Measurements from ENCODE around the gene PRCC. TPM values are rescaled to one million over a fixed set of nuclear protein-coding genes. Genes with fewer than 3 reads are reported as not detected.
A peak's percentile ranks its signal among the peaks of the same experiment; 100 is the strongest.
"Not testable (repeated sequence)": the region's sequence is repeated elsewhere in the genome, so short reads cannot be mapped to it uniquely, and the experiment has no call there.

PRCC gene
- polyA plus RNA-seq, 4 donors, result 101 to 123 (median 105) TPM

GRCh38 chr1:156744344-156744743 lies 23.0 kb upstream of the PRCC start:
- no peak for DNase-seq (ENCODE audit: low read depth in 4 of 4, low spot score in 2 of 4)

GRCh38 chr1:156744786-156745419 lies 22.4 kb upstream of the PRCC start:
- no peak for DNase-seq (ENCODE audit: low read depth in 4 of 4, low spot score in 2 of 4)

DNA sequence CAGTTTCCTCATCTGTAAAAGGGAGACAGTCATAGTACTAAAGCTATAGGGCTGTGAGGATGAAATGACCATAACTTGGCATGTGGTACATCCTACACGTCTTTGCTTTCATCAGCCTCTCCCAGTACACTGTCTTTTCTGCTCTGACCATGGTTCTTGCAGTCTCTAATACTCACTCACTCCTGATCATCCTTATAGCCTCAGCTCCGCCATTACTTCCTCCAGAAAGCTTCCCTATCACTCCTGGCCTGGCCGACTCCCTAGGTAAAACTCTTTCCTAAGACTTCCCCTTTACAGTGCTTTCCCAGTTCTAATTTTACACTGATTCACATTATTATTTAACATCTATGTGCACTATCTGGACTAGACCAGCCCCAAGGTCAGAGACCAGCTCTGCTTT lies 21.5 kb upstream of the PRCC start:
- no peak for DNase-seq (ENCODE audit: low read depth in 4 of 4, low spot score in 2 of 4)

GRCh38 chr1:156746406-156746727 lies 21.0 kb upstream of the PRCC start:
- no peak for DNase-seq (ENCODE audit: low read depth in 4 of 4, low spot score in 2 of 4)

DNA sequence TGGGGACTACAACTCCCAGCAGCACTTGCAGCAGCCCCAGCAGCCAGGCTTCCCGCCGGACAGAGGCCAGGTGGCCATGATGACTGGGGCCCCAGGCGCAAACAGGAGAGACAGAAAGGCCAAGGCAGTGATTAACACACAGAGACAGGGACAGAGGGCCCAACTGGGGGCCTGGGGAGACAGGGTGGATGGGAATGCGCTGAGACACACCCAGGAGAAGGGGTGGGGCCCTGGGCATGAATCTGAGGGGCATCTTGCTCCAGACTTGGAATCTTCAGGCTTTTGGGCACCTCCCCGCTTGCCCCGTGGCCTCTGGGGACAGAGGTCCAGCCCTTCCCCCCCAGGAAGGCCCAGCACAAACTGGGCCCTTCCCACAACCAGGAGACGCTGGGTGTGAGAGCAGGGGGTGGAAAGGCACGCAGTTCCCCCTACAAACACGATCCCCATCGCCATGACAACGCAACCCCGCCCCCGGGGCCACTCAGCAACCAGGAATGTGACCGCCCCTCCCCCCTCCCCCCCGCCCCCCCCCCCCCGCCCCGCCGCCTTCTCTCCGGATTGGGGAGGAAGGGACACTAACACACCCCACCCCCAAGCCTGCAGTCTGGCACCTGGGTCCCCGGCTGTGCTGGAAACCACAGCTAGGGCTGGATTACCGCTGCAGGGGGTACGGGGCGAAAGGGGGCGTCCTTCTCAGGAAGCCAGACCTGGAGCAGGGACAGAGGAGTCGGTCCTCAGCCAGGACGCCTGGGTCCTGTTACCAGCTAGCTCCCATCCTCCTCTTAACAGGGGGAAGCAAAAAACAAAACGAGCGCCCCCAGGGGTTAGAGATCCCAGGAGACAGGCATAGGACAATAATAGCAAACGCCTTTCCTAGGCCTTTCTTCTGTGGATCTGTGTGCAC lies 20.4 kb upstream of the PRCC start:
- DNase-seq (ENCODE audit: low read depth in 4 of 4, low spot score in 2 of 4), result peak in 1 of 4 donors; percentile 82

GRCh38 chr1:156747742-156748669 lies 19.3 kb upstream of the PRCC start:
- no peak for DNase-seq (ENCODE audit: low read depth in 4 of 4, low spot score in 2 of 4)

- no peak for DNase-seq (ENCODE audit: low read depth in 4 of 4, low spot score in 2 of 4)
Measured at GRCh38 chr1:156748670-156749418, 18.5 kb upstream of the PRCC start.

GRCh38 chr1:156749419-156750118 lies 17.8 kb upstream of the PRCC start:
- no peak for DNase-seq (ENCODE audit: low read depth in 4 of 4, low spot score in 2 of 4)

DNA sequence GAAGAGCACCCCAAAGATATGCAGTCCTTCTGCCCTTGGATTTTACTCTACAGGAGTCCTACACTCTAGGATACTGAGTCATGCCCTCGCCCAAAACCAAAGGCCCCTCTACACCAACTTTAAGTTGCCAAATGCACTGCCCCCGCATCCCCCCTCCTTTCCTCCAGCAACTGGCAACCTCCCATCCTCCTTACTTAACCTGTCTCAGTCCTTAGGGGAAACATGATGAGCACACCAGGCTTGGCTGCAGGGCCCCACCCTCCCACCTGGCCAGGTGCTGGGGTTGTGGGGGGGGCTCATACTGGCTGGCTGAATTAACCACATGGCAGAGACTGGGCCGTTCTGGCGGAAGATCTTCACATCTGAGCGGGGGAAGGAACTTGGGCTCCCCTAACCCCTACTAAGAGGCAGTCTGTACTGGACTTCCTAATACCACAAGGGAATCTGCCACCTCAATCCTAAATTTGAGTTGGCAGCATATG lies 17.1 kb upstream of the PRCC start:
- DNase-seq (ENCODE audit: low read depth in 4 of 4, low spot score in 2 of 4), result no peak

DNA sequence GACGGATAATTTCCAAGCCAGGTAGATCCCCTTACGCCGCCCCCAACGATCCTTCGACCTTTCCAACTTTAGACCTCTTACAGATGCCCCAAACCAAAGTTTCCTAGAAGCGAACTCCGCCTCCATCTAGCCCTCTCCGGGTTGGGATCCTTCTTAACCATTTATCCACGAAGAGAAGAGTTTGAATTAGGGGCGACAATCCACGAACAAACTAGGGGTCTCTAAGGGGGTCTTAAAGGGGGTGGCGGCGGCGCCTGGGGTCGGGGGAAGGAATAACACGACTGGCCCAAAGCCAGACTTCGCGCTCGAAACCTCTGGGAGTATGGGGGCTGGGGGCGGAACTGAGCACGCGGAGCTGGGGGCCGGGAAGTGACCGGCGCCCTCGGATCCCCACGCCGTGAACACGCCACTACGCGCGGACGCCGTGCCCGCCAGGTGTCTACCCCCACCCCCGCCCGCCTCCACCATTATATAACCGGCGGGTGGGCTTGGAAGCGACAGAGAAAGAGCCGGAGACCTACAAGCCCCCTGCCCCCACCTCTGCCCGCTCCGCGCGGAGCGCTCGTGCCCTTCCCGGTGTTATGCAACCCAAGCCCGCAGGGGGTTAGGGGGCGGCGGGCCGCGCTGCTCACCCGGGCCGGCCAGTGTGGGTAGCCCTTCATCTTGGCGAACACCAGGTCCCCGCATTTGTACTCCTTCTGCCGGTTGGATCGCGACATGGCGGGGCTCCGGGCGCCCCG lies 16.5 kb upstream of the PRCC start:
- no peak for DNase-seq (ENCODE audit: low read depth in 4 of 4, low spot score in 2 of 4)

GRCh38 chr1:156751451-156751756 lies 15.9 kb upstream of the PRCC start, which contains the start of gene HDGF:
Gene HDGF (minus strand): TSS chr1:156751675. CDS start chr1:156751429, 246 bp downstream.
- DNase-seq (ENCODE audit: low read depth in 4 of 4, low spot score in 2 of 4), result no peak

DNA sequence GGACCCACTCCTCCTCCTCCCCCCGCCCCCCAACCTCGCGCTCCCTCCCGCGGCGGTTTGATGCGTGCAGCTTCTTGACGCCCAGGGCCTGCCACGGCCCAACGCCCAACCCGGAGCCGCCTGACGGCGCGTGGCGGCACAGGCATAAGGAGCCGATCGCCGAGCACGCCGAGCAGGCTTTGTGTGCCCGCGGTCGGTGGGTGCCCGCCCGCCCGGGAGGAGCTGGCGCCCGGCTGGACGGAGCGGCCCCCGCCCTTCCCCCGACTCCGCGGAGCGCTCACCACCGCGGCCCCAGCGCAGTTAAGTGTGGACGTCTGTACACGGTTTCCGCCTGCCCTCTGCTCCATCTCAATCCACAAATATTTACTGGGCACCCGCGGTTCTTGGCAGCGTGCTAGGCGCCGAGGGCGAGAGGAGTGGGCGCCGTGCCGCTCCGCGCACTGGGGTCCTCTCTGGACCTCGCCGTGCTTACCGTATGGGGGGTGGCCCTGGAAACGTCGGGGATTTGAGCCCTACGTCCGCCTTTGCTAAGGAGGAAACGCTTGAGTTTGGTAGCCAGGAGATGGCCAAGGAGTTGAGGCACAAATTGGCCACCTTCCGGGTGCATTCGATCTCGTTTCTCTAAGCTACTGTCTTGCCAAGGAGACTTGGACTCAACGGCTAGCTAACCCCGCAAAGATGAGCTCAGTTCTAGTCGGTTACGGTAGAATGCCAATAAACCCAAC lies 15.4 kb upstream of the PRCC start:
- peak in 3 of 4 donors; percentile 82 to 93 (median 92) for DNase-seq (ENCODE audit: low read depth in 4 of 4, low spot score in 2 of 4)

GRCh38 chr1:156752843-156753482 lies 14.4 kb upstream of the PRCC start:
- DNase-seq (ENCODE audit: low read depth in 4 of 4, low spot score in 2 of 4), result no peak

DNA sequence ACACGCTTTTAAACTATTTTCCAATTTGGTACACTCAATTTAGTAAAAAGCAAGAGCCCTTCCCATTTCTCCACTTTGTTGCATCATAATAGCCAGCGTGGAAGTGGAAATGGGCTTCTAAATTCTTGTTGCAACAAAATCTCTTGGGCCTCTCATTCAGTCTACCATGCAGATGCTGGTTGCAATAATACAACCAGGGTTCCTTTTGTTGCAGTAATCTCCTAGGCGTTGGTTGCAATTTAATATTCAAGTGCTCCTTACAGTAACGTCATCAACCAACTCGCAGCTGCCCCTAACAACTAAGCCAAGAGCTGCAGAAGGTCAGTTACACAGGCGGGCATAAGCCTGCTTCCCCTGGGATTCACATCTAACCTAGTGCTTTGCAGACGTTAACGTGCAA lies 13.1 kb upstream of the PRCC start:
- DNase-seq (ENCODE audit: low read depth in 4 of 4, low spot score in 2 of 4), result no peak

- no peak for DNase-seq (ENCODE audit: low read depth in 4 of 4, low spot score in 2 of 4)
Measured at GRCh38 chr1:156755527-156755950, 11.8 kb upstream of the PRCC start.

- DNase-seq (ENCODE audit: low read depth in 4 of 4, low spot score in 2 of 4), result no peak
Measured at GRCh38 chr1:156756355-156756754, 11.0 kb upstream of the PRCC start.

DNA sequence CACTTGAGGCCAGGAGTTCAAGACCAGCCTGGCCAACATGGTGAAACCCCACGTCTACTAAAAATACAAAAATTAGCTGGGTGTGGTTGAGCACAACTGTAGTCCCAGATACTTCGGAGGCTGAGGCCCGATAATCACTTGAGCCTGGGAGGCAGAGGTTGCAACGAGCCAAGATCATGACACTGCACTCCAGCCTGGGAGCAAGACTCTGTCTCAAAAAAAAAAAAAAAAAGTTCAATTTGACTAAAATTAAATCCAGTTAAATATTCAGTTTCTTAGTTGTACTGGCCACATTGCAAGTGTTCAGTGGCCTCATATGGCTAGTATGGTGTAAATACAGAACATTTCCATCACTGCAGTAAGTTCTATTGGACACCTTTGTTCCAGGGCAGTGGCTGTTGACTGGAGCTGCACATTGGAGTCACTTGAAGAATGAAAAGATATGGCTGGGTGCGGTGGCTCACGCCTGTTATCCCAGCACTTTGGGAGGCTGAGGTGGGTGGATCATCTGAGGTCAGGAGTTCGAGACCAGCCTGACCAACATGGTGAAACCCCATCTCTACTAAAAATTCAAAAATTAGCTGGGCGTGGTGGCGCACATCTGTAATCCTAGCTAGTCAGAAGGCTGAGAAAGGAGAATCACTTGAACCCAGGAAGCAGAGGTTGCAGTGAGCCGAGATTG lies 9.6 kb upstream of the PRCC start:
- DNase-seq (ENCODE audit: low read depth in 4 of 4, low spot score in 2 of 4), result not testable (repeated sequence)
